Immature natural killer cell (primary cell): ENCODE measurements around the gene NAXD. TPM values are rescaled to one million over a fixed set of nuclear protein-coding genes. Genes with fewer than 3 reads are reported as not detected.
"Not testable (repeated sequence)": the region's sequence is repeated elsewhere in the genome, so short reads cannot be mapped to it uniquely, and the experiment has no call there.

Source experiments
- DNase-seq, 3 donors: peaks; one replicate each; pipeline ENCODE4 v3.0.0; 2022; ENCODE audit warnings: mixed read lengths in 1 of 3
- H3K27ac Mint-ChIP-seq, 6 donors: one replicate each; pipeline ENCODE4 v1.8.0; 2020; ENCODE audit warnings: mixed read lengths in 6 of 6, mild to moderate bottlenecking in 5 of 6, inconsistent platforms in 4 of 6, moderate library complexity in 3 of 6
- H3K27me3 Mint-ChIP-seq, 3 donors: one replicate each; pipeline ENCODE4 v1.8.0; 2020 to 2021; ENCODE audit warnings: low read depth in 3 of 3, mild to moderate bottlenecking in 3 of 3, mixed read lengths in 3 of 3, moderate library complexity in 3 of 3, inconsistent platforms in 1 of 3
- H3K36me3 Mint-ChIP-seq, 3 donors: one replicate each; pipeline ENCODE4 v1.8.0; 2020; ENCODE audit warnings: mixed read lengths in 3 of 3, inconsistent platforms in 2 of 3, mild to moderate bottlenecking in 2 of 3
- H3K4me1 Mint-ChIP-seq, 2 donors: one replicate each; pipeline ENCODE4 v1.8.0; 2020; ENCODE audit warnings: inconsistent platforms in 2 of 2, mild to moderate bottlenecking in 2 of 2, mixed read lengths in 2 of 2, moderate library complexity in 1 of 2
- H3K4me3 Mint-ChIP-seq, 5 donors: one replicate each; pipeline ENCODE4 v1.8.0; 2020; ENCODE audit warnings: mild to moderate bottlenecking in 5 of 5, mixed read lengths in 5 of 5, inconsistent platforms in 3 of 5, moderate library complexity in 3 of 5
- H3K9me3 Mint-ChIP-seq, 6 donors: one replicate each; pipeline ENCODE4 v1.8.0; 2020; ENCODE audit warnings: mild to moderate bottlenecking in 6 of 6, mixed read lengths in 6 of 6, inconsistent platforms in 4 of 6, moderate library complexity in 3 of 6
- polyA plus RNA-seq, 3 donors: library from polyadenylated mRNA; unstranded; fragments of 300-500 nt; fragmentation: Illumina TruSeq; gene quantifications; one replicate each; pipeline ENCODE4 v1.2.3, GENCODE V29; 2021

Gene NAXD
- polyA plus RNA-seq, 3 donors from 2014 or later = 4.4 to 13.4 (median 7.7) TPM

- peak overlapping the region in 5 of 6 donors; percentile 0 to 73 (median 6) for H3K27ac Mint-ChIP-seq
Measured at GRCh38 chr13:110627761-110628476, 12.6 kb downstream of the NAXD start.

GRCh38 chr13:110628477-110628793, 13.1 kb downstream of the NAXD start:
- peaks cover 34 to 59% of the 10 kb centered on the region in 2 donors for H3K4me1 Mint-ChIP-seq
- peaks cover 0 to 7% (median 5%) of the 10 kb centered on the region in 3 donors for H3K36me3 Mint-ChIP-seq
- H3K27ac Mint-ChIP-seq = peak overlapping the region in 3 of 6 donors; percentile 6 to 73 (median 6)
- H3K27me3 Mint-ChIP-seq = peaks cover 0 to 4% (median 2%) of the 10 kb centered on the region in 3 donors
- no peaks in the 10 kb centered on the region for H3K9me3 Mint-ChIP-seq
- no peak for DNase-seq
- H3K4me3 Mint-ChIP-seq = no peak overlapping the region

More at GRCh38 chr13:110627761-110628476, 12.6 kb downstream of the NAXD start:
- peaks cover 0 to 4% (median 2%) of the 10 kb centered on the region in 3 donors for H3K27me3 Mint-ChIP-seq
- no peaks in the 10 kb centered on the region for H3K9me3 Mint-ChIP-seq
- H3K36me3 Mint-ChIP-seq = peaks cover 0 to 10% (median 5%) of the 10 kb centered on the region in 3 donors
- no peak overlapping the region for H3K4me3 Mint-ChIP-seq
- no peak for DNase-seq
- peaks cover 36 to 60% of the 10 kb centered on the region in 2 donors for H3K4me1 Mint-ChIP-seq

GRCh38 chr13:110628952-110629701, 13.8 kb downstream of the NAXD start:
- peak overlapping the region in 4 of 6 donors; percentile 25 to 80 (median 70) for H3K27ac Mint-ChIP-seq
- H3K4me1 Mint-ChIP-seq = peaks cover 34 to 59% of the 10 kb centered on the region in 2 donors
- no peaks in the 10 kb centered on the region for H3K9me3 Mint-ChIP-seq
- peaks cover 0 to 4% (median 3%) of the 10 kb centered on the region in 3 donors for H3K27me3 Mint-ChIP-seq
- H3K4me3 Mint-ChIP-seq = no peak overlapping the region
- DNase-seq = no peak
- peaks cover 0 to 7% (median 5%) of the 10 kb centered on the region in 3 donors for H3K36me3 Mint-ChIP-seq

GRCh38 chr13:110629735-110630134, 14.4 kb downstream of the NAXD start:
- H3K9me3 Mint-ChIP-seq = no peaks in the 10 kb centered on the region
- peaks cover 34 to 59% of the 10 kb centered on the region in 2 donors for H3K4me1 Mint-ChIP-seq
- H3K4me3 Mint-ChIP-seq = peak overlapping the region in 2 of 5 donors; percentile 46 to 48
- peak in 2 of 3 donors; percentile 48 to 59 for DNase-seq
- H3K27ac Mint-ChIP-seq = peak overlapping the region in 5 of 6 donors; percentile 25 to 80 (median 73)
- H3K27me3 Mint-ChIP-seq = peaks cover 0 to 4% (median 1%) of the 10 kb centered on the region in 3 donors
- peaks cover 0 to 7% (median 5%) of the 10 kb centered on the region in 3 donors for H3K36me3 Mint-ChIP-seq

GRCh38 chr13:110630566-110631119, 15.3 kb downstream of the NAXD start:
- Mint-ChIP-seq H3K4me3 (no peak overlapping the region), H3K36me3 (peaks cover 0 to 12% (median 5%) of the 10 kb centered on the region in 3 donors), H3K27me3 (peaks cover 0 to 5% (median 1%) of the 10 kb centered on the region in 3 donors), H3K9me3 (no peaks in the 10 kb centered on the region), H3K4me1 (peaks cover 34 to 59% of the 10 kb centered on the region in 2 donors), H3K27ac (peak overlapping the region in 4 of 6 donors; percentile 22 to 45 (median 33))
- no peak for DNase-seq

- H3K9me3 Mint-ChIP-seq, DNase-seq, H3K27me3 Mint-ChIP-seq, H3K4me3 Mint-ChIP-seq: not testable (repeated sequence)
- peak overlapping the region in 1 of 6 donors; percentile 11 for H3K27ac Mint-ChIP-seq
- peaks cover 0 to 12% (median 5%) of the 10 kb centered on the region in 3 donors for H3K36me3 Mint-ChIP-seq
- peaks cover 28 to 49% of the 10 kb centered on the region in 2 donors for H3K4me1 Mint-ChIP-seq
Measured at GRCh38 chr13:110632255-110632654, 16.9 kb downstream of the NAXD start.

- Mint-ChIP-seq H3K9me3 (no peaks in the 10 kb centered on the region), H3K27ac (no peak overlapping the region), H3K4me3 (no peak overlapping the region), H3K27me3 (peaks cover 0 to 4% (median 2%) of the 10 kb centered on the region in 3 donors), H3K36me3 (peaks cover 0 to 9% (median 5%) of the 10 kb centered on the region in 3 donors), H3K4me1 (peaks cover 18 to 34% of the 10 kb centered on the region in 2 donors)
- no peak for DNase-seq
Measured at GRCh38 chr13:110633776-110634175, 18.4 kb downstream of the NAXD start.

- Mint-ChIP-seq H3K4me1 (peaks cover 12 to 26% of the 10 kb centered on the region in 2 donors), H3K27ac (no peak overlapping the region), H3K9me3 (no peaks in the 10 kb centered on the region), H3K4me3 (no peak overlapping the region), H3K27me3 (peaks cover 0 to 4% (median 4%) of the 10 kb centered on the region in 3 donors), H3K36me3 (peaks cover 0 to 14% (median 2%) of the 10 kb centered on the region in 3 donors)
- DNase-seq = no peak
Measured at GRCh38 chr13:110634558-110634957, 19.2 kb downstream of the NAXD start.

- no peaks in the 10 kb centered on the region for H3K9me3 Mint-ChIP-seq
- peaks cover 0 to 4% (median 2%) of the 10 kb centered on the region in 3 donors for H3K27me3 Mint-ChIP-seq
- no peak for DNase-seq
- peaks cover 4 to 16% of the 10 kb centered on the region in 2 donors for H3K4me1 Mint-ChIP-seq
- H3K27ac Mint-ChIP-seq = peak overlapping the region in 1 of 6 donors; percentile 14
- H3K4me3 Mint-ChIP-seq = no peak overlapping the region
- peaks cover 0 to 17% (median 0%) of the 10 kb centered on the region in 3 donors for H3K36me3 Mint-ChIP-seq
Measured at GRCh38 chr13:110635405-110636002, 20.2 kb downstream of the NAXD start.

GRCh38 chr13:110636053-110636475, 20.7 kb downstream of the NAXD start:
- Mint-ChIP-seq H3K27me3 (peaks cover 0 to 4% (median 2%) of the 10 kb centered on the region in 3 donors), H3K4me3 (no peak overlapping the region), H3K27ac (no peak overlapping the region), H3K36me3 (peaks cover 0 to 17% (median 0%) of the 10 kb centered on the region in 3 donors), H3K9me3 (no peaks in the 10 kb centered on the region), H3K4me1 (peaks cover 0 to 11% of the 10 kb centered on the region in 2 donors)
- no peak for DNase-seq

- peaks cover 0 to 8% (median 2%) of the 10 kb centered on the region in 3 donors for H3K27me3 Mint-ChIP-seq
Measured at GRCh38 chr13:110636701-110637201, 21.4 kb downstream of the NAXD start.

GRCh38 chr13:110637275-110637674, 21.9 kb downstream of the NAXD start:
- no peak for DNase-seq
- no peak overlapping the region for H3K4me3 Mint-ChIP-seq
- peaks cover 0 to 17% (median 0%) of the 10 kb centered on the region in 3 donors for H3K36me3 Mint-ChIP-seq

More at GRCh38 chr13:110636701-110637201, 21.4 kb downstream of the NAXD start:
- H3K4me3 Mint-ChIP-seq = no peak overlapping the region
- no peaks in the 10 kb centered on the region for H3K9me3 Mint-ChIP-seq
- H3K36me3 Mint-ChIP-seq = peaks cover 0 to 17% (median 0%) of the 10 kb centered on the region in 3 donors
- no peak overlapping the region for H3K27ac Mint-ChIP-seq
- peaks cover 0 to 6% of the 10 kb centered on the region in 2 donors for H3K4me1 Mint-ChIP-seq
- DNase-seq = no peak

GRCh38 chr13:110637747-110638146, 22.4 kb downstream of the NAXD start:
- no peak overlapping the region for H3K27ac Mint-ChIP-seq

More at GRCh38 chr13:110637275-110637674, 21.9 kb downstream of the NAXD start:
- Mint-ChIP-seq H3K9me3 (no peaks in the 10 kb centered on the region), H3K27me3 (peaks cover 0 to 8% (median 2%) of the 10 kb centered on the region in 3 donors), H3K4me1 (peaks cover 0 to 2% of the 10 kb centered on the region in 2 donors), H3K27ac (no peak overlapping the region)

More at GRCh38 chr13:110637747-110638146, 22.4 kb downstream of the NAXD start:
- H3K9me3 Mint-ChIP-seq = no peaks in the 10 kb centered on the region
- no peak overlapping the region for H3K4me3 Mint-ChIP-seq
- no peaks in the 10 kb centered on the region for H3K4me1 Mint-ChIP-seq
- H3K27me3 Mint-ChIP-seq = peaks cover 0 to 9% (median 2%) of the 10 kb centered on the region in 3 donors
- no peak for DNase-seq
- H3K36me3 Mint-ChIP-seq = peaks cover 0 to 17% (median 0%) of the 10 kb centered on the region in 3 donors
